NAMALWA (cell line): Measurements from ENCODE around the gene PITRM1.

Source experiments
- DNase-seq: peaks from one replicate; pipeline ENCODE4 v3.0.0-alpha.2; 2015; ENCODE audit warnings: low spot score

The PITRM1 gene

GRCh38 chr10:3100856-3101640 is 71.5 kb downstream of the PITRM1 start:
- DNase-seq = no peak

- no peak for DNase-seq
Observed at GRCh38 chr10:3100093-3100792, 72.3 kb downstream of the PITRM1 start.

GRCh38 chr10:3099291-3100092 is 73.1 kb downstream of the PITRM1 start:
- no peak for DNase-seq

- DNase-seq = no peak
Observed at GRCh38 chr10:3098689-3099088, 73.9 kb downstream of the PITRM1 start.

GRCh38 chr10:3097160-3097559 is 75.4 kb downstream of the PITRM1 start:
- DNase-seq = no peak

GRCh38 chr10:3096149-3096548 is 76.4 kb downstream of the PITRM1 start:
- no peak for DNase-seq

GRCh38 chr10:3095373-3096139 is 77.0 kb downstream of the PITRM1 start:
- DNase-seq = no peak

GRCh38 chr10:3094609-3095036 is 78.0 kb downstream of the PITRM1 start:
- no peak for DNase-seq

- no peak for DNase-seq
Observed at GRCh38 chr10:3093996-3094395, 78.6 kb downstream of the PITRM1 start.

GRCh38 chr10:3091921-3092320 is 80.7 kb downstream of the PITRM1 start:
- DNase-seq = no peak

GRCh38 chr10:3090914-3091787 is 81.4 kb downstream of the PITRM1 start:
- no peak for DNase-seq

GRCh38 chr10:3090388-3090787 is 82.2 kb downstream of the PITRM1 start:
- no peak for DNase-seq
